A549 (cell line): ENCODE results near the gene ATP1A4.

Source experiments
- CBX2 ChIP-seq: fragments of 200-600 bp; sonication (generic); IDR thresholded peaks from 2 replicates; pipeline ENCODE4 v1.6.1; 2016; ENCODE audit warnings: low read depth, mild to moderate bottlenecking, borderline replicate concordance
- CTCF ChIP-seq: fragments of >200 bp; sonication (Bioruptor Twin); formaldehyde crosslinking; IDR thresholded peaks from 3 replicates; pipeline ENCODE4 v1.5.1; 2016
- ESRRA ChIP-seq: fragments of 150-350 bp; IDR thresholded peaks from 2 replicates; pipeline ENCODE4 v1.6.1; 2014; ENCODE audit warnings: mild to moderate bottlenecking, low read length, borderline replicate concordance
- KDM5A ChIP-seq: fragments of 200-600 bp; sonication (generic); IDR thresholded peaks from 2 replicates; pipeline ENCODE4 v1.6.1; 2016; ENCODE audit warnings: antibody characterized with exemption, mild to moderate bottlenecking
- MYC ChIP-seq: IDR thresholded peaks from 2 replicates; pipeline ENCODE4 v1.6.1; 2012; ENCODE audit warnings: mild to moderate bottlenecking, inconsistent platforms, low read length, improper control_type of control experiment, borderline replicate concordance
- POLR2A ChIP-seq: IDR thresholded peaks from 2 replicates; pipeline ENCODE4 v1.6.1; 2012; ENCODE audit warnings: mild to moderate bottlenecking, low read length
- POLR2AphosphoS2 ChIP-seq: conservative IDR thresholded peaks from 2 replicates; pipeline ENCODE4 v1.6.1; 2012; ENCODE audit warnings: low read length, improper control_type of control experiment, inconsistent platforms
- TF ChIP-seq, protein P1 (sequence below): IDR thresholded peaks from 2 replicates; pipeline ENCODE4 v1.6.1; 2012
- TF ChIP-seq, protein P2 (sequence below): IDR thresholded peaks from 2 replicates; pipeline ENCODE4 v1.6.1; 2012

- no peak for TF ChIP-seq CTCF
- TF ChIP-seq POLR2A, result no peak
- TF ChIP-seq, protein P1, sequence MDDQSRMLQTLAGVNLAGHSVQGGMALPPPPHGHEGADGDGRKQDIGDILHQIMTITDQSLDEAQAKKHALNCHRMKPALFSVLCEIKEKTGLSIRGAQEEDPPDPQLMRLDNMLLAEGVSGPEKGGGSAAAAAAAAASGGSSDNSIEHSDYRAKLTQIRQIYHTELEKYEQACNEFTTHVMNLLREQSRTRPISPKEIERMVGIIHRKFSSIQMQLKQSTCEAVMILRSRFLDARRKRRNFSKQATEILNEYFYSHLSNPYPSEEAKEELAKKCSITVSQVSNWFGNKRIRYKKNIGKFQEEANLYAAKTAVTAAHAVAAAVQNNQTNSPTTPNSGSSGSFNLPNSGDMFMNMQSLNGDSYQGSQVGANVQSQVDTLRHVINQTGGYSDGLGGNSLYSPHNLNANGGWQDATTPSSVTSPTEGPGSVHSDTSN, result no peak
- no peak for TF ChIP-seq MYC
- no peak for TF ChIP-seq POLR2AphosphoS2
- TF ChIP-seq KDM5A, result no peak
- TF ChIP-seq ESRRA, result no peak
- TF ChIP-seq CBX2, result no peak
- TF ChIP-seq, protein P2, sequence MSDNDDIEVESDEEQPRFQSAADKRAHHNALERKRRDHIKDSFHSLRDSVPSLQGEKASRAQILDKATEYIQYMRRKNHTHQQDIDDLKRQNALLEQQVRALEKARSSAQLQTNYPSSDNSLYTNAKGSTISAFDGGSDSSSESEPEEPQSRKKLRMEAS, result no peak
Observed at GRCh38 chr1:160186246-160186645, 34.8 kb downstream of the ATP1A4 start.
